SIG-M5 (cell line): ENCODE data around the gene ABHD2.

Experiments used
- DNase-seq: peaks from one replicate; lab custom pipeline; 2025; lab: John Stamatoyannopoulos, UW

Gene ABHD2

GRCh38 chr15:89098281-89098680 is 10.0 kb downstream of the ABHD2 start:
- no peak for DNase-seq

GRCh38 chr15:89099968-89100367 is 11.7 kb downstream of the ABHD2 start:
- DNase-seq = no peak

GRCh38 chr15:89101302-89102193 is 13.3 kb downstream of the ABHD2 start:
- DNase-seq = no peak

- no peak for DNase-seq
These were observed 15.4 kb downstream of the ABHD2 start for GRCh38 chr15:89103481-89104171.

GRCh38 chr15:89104172-89104564 is 15.9 kb downstream of the ABHD2 start:
- DNase-seq = no peak

GRCh38 chr15:89105147-89105546 is 16.9 kb downstream of the ABHD2 start:
- no peak for DNase-seq

GRCh38 chr15:89106200-89106599 is 17.9 kb downstream of the ABHD2 start:
- no peak for DNase-seq

- DNase-seq = no peak
These were observed 19.7 kb downstream of the ABHD2 start for GRCh38 chr15:89107984-89108383.

- DNase-seq = no peak
These were observed 20.6 kb downstream of the ABHD2 start for GRCh38 chr15:89108835-89109234.

GRCh38 chr15:89109238-89109637 is 21.0 kb downstream of the ABHD2 start:
- DNase-seq = no peak

GRCh38 chr15:89110060-89110459 is 21.8 kb downstream of the ABHD2 start:
- DNase-seq = no peak

GRCh38 chr15:89111352-89111751 is 23.1 kb downstream of the ABHD2 start:
- no peak for DNase-seq

GRCh38 chr15:89111961-89112340 is 23.7 kb downstream of the ABHD2 start:
- no peak for DNase-seq

- no peak for DNase-seq
These were observed 24.2 kb downstream of the ABHD2 start for GRCh38 chr15:89112341-89112971.

- DNase-seq = no peak
These were observed 25.2 kb downstream of the ABHD2 start for GRCh38 chr15:89113296-89114024.

GRCh38 chr15:89114990-89115389 is 26.7 kb downstream of the ABHD2 start:
- DNase-seq = no peak

GRCh38 chr15:89115547-89115946 is 27.3 kb downstream of the ABHD2 start:
- no peak for DNase-seq

- DNase-seq = no peak
These were observed 28.1 kb downstream of the ABHD2 start for GRCh38 chr15:89116404-89116803.

- no peak for DNase-seq
These were observed 29.5 kb downstream of the ABHD2 start for GRCh38 chr15:89117790-89118189.

GRCh38 chr15:89118481-89118989 is 30.3 kb downstream of the ABHD2 start:
- no peak for DNase-seq

GRCh38 chr15:89119489-89120478 is 31.5 kb downstream of the ABHD2 start:
- DNase-seq = no peak
